SK-N-SH treated with all-trans-retinoic acid at 6 μM for 48 hours (cell line): ENCODE measurements around the gene PARVB.

Experiments
- ATAC-seq: fragments of 200-7000 bp; cut with Tn5 transposase; 3 replicates; pipeline ENCODE4 v1.9.1; 2020; ENCODE audit warnings: mild to moderate bottlenecking, moderate library complexity
- ARNTL ChIP-seq: fragments of 450-650 bp; formaldehyde crosslinking; IDR thresholded peaks from 2 replicates; pipeline ENCODE4 v1.5.0; 2020; ENCODE audit warnings: low read depth, mild to moderate bottlenecking, moderate library complexity, borderline replicate concordance
- CSDC2 ChIP-seq: fragments of 250-450 bp; sonication (Bioruptor Pico); IDR thresholded peaks from 2 replicates; pipeline ENCODE4 v1.5.0; 2020; ENCODE audit warnings: mild to moderate bottlenecking, moderate library complexity
- ESRRG ChIP-seq: fragments of 250-450 bp; sonication (Bioruptor Pico); IDR thresholded peaks from 2 replicates; pipeline ENCODE4 v1.6.1; 2021; ENCODE audit warnings: mild to moderate bottlenecking
- OSR1 ChIP-seq: fragments of 250-450 bp; sonication (Bioruptor Pico); IDR thresholded peaks from 2 replicates; pipeline ENCODE4 v1.8.0; 2022; ENCODE audit warnings: moderate library complexity, mild to moderate bottlenecking, inconsistent platforms
- PPARA ChIP-seq: fragments of 250-450 bp; sonication (Bioruptor Pico); IDR thresholded peaks from 2 replicates; pipeline ENCODE4 v1.5.0; 2020; ENCODE audit warnings: mild to moderate bottlenecking, borderline replicate concordance
- RARB ChIP-seq: fragments of 250-450 bp; sonication (Bioruptor Pico); IDR thresholded peaks from 2 replicates; pipeline ENCODE4 v1.8.0; 2021; ENCODE audit warnings: mild to moderate bottlenecking, moderate library complexity
- SNAI2 ChIP-seq: fragments of 250-450 bp; sonication (Bioruptor Pico); IDR thresholded peaks from 2 replicates; pipeline ENCODE4 v1.5.0; 2020; ENCODE audit warnings: mild to moderate bottlenecking, moderate library complexity
- TCF4 ChIP-seq: fragments of 250-450 bp; sonication (Bioruptor Pico); IDR thresholded peaks from 2 replicates; pipeline ENCODE4 v1.8.0; 2021; ENCODE audit warnings: mild to moderate bottlenecking, moderate library complexity, borderline replicate concordance
- TOX ChIP-seq: fragments of 250-450 bp; sonication (Bioruptor Pico); IDR thresholded peaks from 2 replicates; pipeline ENCODE4 v1.8.0; 2021; ENCODE audit warnings: mild to moderate bottlenecking, moderate library complexity, borderline replicate concordance
- ZC3H10 ChIP-seq: fragments of 250-450 bp; sonication (Bioruptor Pico); IDR thresholded peaks from 2 replicates; pipeline ENCODE4 v1.5.1; 2021; ENCODE audit warnings: mild to moderate bottlenecking, moderate library complexity
- ZFP3 ChIP-seq: fragments of 250-450 bp; sonication (Bioruptor Pico); IDR thresholded peaks from 2 replicates; pipeline ENCODE4 v1.5.0; 2020; ENCODE audit warnings: mild to moderate bottlenecking, moderate library complexity
- ZFP30 ChIP-seq: fragments of 450-650 bp; formaldehyde crosslinking; IDR thresholded peaks from 2 replicates; pipeline ENCODE4 v1.5.0; 2022; ENCODE audit warnings: mild to moderate bottlenecking, moderate library complexity
- ZNF565 ChIP-seq: fragments of 450-650 bp; formaldehyde crosslinking; conservative IDR thresholded peaks from 2 replicates; pipeline ENCODE4 v1.5.0; 2020; ENCODE audit warnings: low read depth, mild to moderate bottlenecking, moderate library complexity
- ZNF8 ChIP-seq: fragments of 450-650 bp; formaldehyde crosslinking; IDR thresholded peaks from 2 replicates; pipeline ENCODE4 v1.5.0; 2020; ENCODE audit warnings: mild to moderate bottlenecking, moderate library complexity
- TF ChIP-seq, protein P1 (sequence below): fragments of 250-450 bp; sonication (Bioruptor Pico); IDR thresholded peaks from 2 replicates; pipeline ENCODE4 v1.5.0; 2020; ENCODE audit warnings: mild to moderate bottlenecking, moderate library complexity
- TF ChIP-seq, protein P2 (sequence below): fragments of 250-450 bp; sonication (Bioruptor Pico); IDR thresholded peaks from 2 replicates; pipeline ENCODE4 v1.8.0; 2021; ENCODE audit warnings: low read depth, mild to moderate bottlenecking, moderate library complexity, borderline replicate concordance
- TF ChIP-seq, protein P3 (sequence below): fragments of 250-450 bp; sonication (Bioruptor Pico); IDR thresholded peaks from 2 replicates; pipeline ENCODE4 v1.5.1; 2020; ENCODE audit warnings: low read depth, mild to moderate bottlenecking, moderate library complexity
- TF ChIP-seq, protein P4 (sequence below): fragments of 250-450 bp; sonication (Bioruptor Pico); IDR thresholded peaks from 2 replicates; pipeline ENCODE4 v1.5.1; 2021; ENCODE audit warnings: mild to moderate bottlenecking, moderate library complexity
- TF ChIP-seq, protein P5 (sequence below): fragments of 250-450 bp; sonication (Bioruptor Pico); IDR thresholded peaks from 2 replicates; pipeline ENCODE4 v1.8.0; 2020; ENCODE audit warnings: mild to moderate bottlenecking, moderate library complexity, borderline replicate concordance

The PARVB gene

DNA sequence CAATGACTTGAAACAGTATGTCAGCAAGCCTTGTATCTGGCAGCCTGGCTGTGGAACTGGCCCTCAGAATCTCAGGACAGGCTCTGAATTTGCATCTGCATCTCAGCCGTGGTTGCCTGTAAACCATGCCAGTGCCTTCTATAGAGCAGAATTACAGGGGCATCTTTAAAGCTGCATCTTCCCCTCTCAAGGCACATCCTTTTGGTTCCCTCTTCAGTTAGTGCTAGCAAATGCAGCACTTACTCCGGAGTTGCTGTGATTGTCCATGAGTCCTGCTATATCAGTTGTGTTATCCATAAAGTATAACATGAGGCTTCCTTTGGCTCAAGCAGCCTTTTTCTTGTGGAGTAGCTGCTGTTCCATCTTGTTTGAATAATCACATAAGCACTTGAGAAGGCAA lies 102.7 kb downstream of the PARVB start:
- ATAC-seq, result no peak

DNA sequence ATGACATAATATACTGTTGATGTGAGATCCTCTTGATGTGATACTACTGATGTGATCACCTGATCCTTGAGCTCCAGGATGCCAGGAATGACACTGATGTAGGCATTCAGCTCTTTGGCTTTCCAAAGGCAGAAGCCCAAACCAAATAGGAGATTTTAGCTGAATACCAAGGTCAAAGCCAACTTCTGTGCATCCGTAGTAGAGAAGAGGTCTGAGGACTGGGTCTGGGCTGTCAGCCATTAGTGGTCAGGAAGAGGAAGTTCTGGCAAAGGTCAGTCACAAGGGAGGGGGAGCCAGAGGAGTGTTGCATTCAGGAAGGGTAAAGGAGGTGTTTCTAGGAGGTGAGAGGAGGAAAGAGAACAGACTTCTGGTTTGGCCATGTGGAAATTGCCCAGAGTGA lies 103.3 kb downstream of the PARVB start:
- no peak for ATAC-seq
- no peak for TF ChIP-seq ZC3H10 (CRISPR knock-in tag)
- TF ChIP-seq CSDC2, result no peak
- TF ChIP-seq ESRRG (CRISPR knock-in tag), result no peak
- no peak for TF ChIP-seq OSR1 (CRISPR knock-in tag)
- TF ChIP-seq SNAI2 (CRISPR knock-in tag), result no peak
- TF ChIP-seq, protein P1, sequence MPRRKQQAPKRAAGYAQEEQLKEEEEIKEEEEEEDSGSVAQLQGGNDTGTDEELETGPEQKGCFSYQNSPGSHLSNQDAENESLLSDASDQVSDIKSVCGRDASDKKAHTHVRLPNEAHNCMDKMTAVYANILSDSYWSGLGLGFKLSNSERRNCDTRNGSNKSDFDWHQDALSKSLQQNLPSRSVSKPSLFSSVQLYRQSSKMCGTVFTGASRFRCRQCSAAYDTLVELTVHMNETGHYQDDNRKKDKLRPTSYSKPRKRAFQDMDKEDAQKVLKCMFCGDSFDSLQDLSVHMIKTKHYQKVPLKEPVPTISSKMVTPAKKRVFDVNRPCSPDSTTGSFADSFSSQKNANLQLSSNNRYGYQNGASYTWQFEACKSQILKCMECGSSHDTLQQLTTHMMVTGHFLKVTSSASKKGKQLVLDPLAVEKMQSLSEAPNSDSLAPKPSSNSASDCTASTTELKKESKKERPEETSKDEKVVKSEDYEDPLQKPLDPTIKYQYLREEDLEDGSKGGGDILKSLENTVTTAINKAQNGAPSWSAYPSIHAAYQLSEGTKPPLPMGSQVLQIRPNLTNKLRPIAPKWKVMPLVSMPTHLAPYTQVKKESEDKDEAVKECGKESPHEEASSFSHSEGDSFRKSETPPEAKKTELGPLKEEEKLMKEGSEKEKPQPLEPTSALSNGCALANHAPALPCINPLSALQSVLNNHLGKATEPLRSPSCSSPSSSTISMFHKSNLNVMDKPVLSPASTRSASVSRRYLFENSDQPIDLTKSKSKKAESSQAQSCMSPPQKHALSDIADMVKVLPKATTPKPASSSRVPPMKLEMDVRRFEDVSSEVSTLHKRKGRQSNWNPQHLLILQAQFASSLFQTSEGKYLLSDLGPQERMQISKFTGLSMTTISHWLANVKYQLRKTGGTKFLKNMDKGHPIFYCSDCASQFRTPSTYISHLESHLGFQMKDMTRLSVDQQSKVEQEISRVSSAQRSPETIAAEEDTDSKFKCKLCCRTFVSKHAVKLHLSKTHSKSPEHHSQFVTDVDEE, result no peak
- no peak for TF ChIP-seq ZFP30 (CRISPR knock-in tag)
- TF ChIP-seq, protein P2, sequence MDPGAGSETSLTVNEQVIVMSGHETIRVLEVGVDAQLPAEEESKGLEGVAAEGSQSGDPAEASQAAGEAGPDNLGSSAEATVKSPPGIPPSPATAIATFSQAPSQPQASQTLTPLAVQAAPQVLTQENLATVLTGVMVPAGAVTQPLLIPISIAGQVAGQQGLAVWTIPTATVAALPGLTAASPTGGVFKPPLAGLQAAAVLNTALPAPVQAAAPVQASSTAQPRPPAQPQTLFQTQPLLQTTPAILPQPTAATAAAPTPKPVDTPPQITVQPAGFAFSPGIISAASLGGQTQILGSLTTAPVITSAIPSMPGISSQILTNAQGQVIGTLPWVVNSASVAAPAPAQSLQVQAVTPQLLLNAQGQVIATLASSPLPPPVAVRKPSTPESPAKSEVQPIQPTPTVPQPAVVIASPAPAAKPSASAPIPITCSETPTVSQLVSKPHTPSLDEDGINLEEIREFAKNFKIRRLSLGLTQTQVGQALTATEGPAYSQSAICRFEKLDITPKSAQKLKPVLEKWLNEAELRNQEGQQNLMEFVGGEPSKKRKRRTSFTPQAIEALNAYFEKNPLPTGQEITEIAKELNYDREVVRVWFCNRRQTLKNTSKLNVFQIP, result no peak
- TF ChIP-seq ZNF8 (CRISPR knock-in tag), result no peak
- no peak for TF ChIP-seq TOX (CRISPR knock-in tag)
- TF ChIP-seq, protein P3, sequence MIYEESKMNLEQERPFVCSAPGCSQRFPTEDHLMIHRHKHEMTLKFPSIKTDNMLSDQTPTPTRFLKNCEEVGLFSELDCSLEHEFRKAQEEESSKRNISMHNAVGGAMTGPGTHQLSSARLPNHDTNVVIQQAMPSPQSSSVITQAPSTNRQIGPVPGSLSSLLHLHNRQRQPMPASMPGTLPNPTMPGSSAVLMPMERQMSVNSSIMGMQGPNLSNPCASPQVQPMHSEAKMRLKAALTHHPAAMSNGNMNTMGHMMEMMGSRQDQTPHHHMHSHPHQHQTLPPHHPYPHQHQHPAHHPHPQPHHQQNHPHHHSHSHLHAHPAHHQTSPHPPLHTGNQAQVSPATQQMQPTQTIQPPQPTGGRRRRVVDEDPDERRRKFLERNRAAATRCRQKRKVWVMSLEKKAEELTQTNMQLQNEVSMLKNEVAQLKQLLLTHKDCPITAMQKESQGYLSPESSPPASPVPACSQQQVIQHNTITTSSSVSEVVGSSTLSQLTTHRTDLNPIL (CRISPR knock-in tag), result no peak
- TF ChIP-seq, all 23 proteins: peak for 0

More for the DNA sequence above, 102.7 kb downstream of the PARVB start:
- TF ChIP-seq, protein P1, result no peak
- TF ChIP-seq ZNF8 (CRISPR knock-in tag) (no peak), TOX (CRISPR knock-in tag) (no peak), RARB (no peak)
- TF ChIP-seq, protein P4, sequence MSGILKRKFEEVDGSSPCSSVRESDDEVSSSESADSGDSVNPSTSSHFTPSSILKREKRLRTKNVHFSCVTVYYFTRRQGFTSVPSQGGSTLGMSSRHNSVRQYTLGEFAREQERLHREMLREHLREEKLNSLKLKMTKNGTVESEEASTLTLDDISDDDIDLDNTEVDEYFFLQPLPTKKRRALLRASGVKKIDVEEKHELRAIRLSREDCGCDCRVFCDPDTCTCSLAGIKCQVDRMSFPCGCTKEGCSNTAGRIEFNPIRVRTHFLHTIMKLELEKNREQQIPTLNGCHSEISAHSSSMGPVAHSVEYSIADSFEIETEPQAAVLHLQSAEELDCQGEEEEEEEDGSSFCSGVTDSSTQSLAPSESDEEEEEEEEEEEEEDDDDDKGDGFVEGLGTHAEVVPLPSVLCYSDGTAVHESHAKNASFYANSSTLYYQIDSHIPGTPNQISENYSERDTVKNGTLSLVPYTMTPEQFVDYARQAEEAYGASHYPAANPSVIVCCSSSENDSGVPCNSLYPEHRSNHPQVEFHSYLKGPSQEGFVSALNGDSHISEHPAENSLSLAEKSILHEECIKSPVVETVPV, result no peak
- TF ChIP-seq, all 23 proteins: peak for 0

DNA sequence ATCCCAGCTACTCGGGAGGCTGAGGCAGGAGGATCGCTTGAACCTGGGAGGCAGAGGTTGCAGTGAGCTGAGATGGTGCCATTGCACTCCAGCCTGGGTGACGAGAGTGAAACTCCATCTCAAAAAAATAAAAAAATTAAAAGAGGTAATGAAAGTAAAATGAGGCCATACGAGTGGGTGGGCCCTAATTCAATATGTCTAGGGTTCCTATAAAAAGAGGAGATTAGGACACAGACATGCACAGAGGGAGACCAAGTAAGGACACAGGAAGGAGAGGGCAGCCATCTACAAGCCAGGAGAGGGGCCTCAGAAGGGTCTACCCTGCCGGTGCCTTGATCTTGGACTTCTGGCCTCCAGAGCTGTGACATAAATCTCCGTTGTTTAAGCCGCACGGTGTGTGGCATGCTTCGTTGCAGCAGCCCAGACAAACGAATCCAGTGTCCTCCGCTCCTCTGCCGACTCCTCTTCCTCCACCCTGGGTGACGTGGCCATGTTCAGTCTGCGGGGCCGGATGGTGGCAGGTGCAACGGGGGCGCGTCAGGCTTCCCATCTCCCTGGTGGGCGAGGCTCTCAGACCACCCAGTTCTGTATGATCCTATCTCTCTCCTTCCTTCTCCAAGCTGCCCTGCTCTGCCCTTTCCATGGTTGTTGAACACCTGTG lies 105.0 kb downstream of the PARVB start:
- TF ChIP-seq TOX (CRISPR knock-in tag), result no peak
- TF ChIP-seq ZC3H10 (CRISPR knock-in tag), result no peak
- TF ChIP-seq ZNF8 (CRISPR knock-in tag), result no peak
- no peak for TF ChIP-seq ZFP3 (CRISPR knock-in tag)
- TF ChIP-seq ARNTL, result no peak
- TF ChIP-seq, all 23 proteins: peak for 0
- ATAC-seq, result no peak

DNA sequence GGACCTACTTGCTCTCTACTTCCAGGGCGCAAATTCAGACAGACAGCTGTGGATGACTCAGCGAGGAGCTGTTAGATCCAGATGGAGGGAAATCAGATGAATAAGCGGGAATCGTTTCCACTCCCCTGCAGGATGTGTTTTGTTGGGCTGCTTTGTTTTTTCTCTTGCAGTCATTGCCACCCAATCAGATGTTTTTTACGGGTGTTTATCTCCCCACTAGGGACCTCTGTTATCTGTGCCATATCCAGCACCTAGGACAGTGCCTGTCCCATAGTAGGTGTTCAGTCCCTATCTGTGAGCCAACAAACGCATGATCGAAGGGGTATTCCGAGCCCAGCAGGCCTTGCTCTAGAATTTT lies 105.5 kb downstream of the PARVB start:
- no peak for TF ChIP-seq PPARA
- no peak for TF ChIP-seq ZNF565 (CRISPR knock-in tag)
- TF ChIP-seq, protein P5, sequence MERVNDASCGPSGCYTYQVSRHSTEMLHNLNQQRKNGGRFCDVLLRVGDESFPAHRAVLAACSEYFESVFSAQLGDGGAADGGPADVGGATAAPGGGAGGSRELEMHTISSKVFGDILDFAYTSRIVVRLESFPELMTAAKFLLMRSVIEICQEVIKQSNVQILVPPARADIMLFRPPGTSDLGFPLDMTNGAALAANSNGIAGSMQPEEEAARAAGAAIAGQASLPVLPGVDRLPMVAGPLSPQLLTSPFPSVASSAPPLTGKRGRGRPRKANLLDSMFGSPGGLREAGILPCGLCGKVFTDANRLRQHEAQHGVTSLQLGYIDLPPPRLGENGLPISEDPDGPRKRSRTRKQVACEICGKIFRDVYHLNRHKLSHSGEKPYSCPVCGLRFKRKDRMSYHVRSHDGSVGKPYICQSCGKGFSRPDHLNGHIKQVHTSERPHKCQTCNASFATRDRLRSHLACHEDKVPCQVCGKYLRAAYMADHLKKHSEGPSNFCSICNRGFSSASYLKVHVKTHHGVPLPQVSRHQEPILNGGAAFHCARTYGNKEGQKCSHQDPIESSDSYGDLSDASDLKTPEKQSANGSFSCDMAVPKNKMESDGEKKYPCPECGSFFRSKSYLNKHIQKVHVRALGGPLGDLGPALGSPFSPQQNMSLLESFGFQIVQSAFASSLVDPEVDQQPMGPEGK (CRISPR knock-in tag), result no peak
- TF ChIP-seq OSR1 (CRISPR knock-in tag), result no peak
- no peak for TF ChIP-seq TCF4 (CRISPR knock-in tag)
- TF ChIP-seq, all 23 proteins: peak for 0
- ATAC-seq, result no peak
